ENCODE measurements around the gene GNGT2.

The GNGT2 gene

DNA sequence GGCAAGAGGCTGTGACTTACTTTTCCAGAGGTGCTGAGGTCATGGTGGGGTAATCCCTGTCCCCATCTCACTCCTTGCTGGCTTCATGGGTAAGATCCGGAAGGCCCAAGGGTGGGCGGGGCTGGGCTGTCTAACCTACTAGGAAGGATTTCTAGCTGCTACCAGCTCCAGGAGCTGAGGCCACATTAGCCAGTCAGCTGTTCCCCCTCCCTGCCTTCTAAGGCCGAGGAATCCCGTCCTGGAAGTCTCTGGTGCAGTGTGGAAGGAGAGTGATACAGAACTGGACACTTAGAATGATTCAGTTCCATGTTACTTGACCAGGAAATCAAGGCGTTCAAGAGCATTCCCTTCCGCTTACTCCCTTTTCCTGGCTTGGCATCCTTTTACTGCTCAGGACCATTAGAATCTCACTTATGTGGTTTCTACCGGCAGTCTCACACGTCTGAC lies 8.9 kb downstream of the GNGT2 start:
- no peaks in the 10 kb centered on the region for H3K27me3 ChIP-seq (ENCODE audit: insufficient read depth, insufficient read length)
- no peak overlapping the region for H3K9ac ChIP-seq (ENCODE audit: insufficient read length, low read depth)
- no peak for DNase-seq (ENCODE audit: low read depth, low spot score)
- no peak overlapping the region for H3K4me3 ChIP-seq (ENCODE audit: insufficient read length, low read depth)
- no peak for TF ChIP-seq ZNF274 (IDR thresholded peaks at IDR 0.05; ENCODE audit: low read depth, low read length)
- TF ChIP-seq SUZ12 (IDR thresholded peaks at IDR 0.05; ENCODE audit: extremely low read depth, insufficient read depth, insufficient read length): no peak
- TF ChIP-seq YY1 (IDR thresholded peaks at IDR 0.05; ENCODE audit: insufficient read depth, insufficient read length): no peak
- no peaks in the 10 kb centered on the region for H3K9me3 ChIP-seq (ENCODE audit: insufficient read depth, low read length)
- no peaks in the 10 kb centered on the region for H3K36me3 ChIP-seq (ENCODE audit: insufficient read depth, insufficient read length, low read length)
- H3K4me1 ChIP-seq (ENCODE audit: insufficient read depth, insufficient read length): no peaks in the 10 kb centered on the region

DNA sequence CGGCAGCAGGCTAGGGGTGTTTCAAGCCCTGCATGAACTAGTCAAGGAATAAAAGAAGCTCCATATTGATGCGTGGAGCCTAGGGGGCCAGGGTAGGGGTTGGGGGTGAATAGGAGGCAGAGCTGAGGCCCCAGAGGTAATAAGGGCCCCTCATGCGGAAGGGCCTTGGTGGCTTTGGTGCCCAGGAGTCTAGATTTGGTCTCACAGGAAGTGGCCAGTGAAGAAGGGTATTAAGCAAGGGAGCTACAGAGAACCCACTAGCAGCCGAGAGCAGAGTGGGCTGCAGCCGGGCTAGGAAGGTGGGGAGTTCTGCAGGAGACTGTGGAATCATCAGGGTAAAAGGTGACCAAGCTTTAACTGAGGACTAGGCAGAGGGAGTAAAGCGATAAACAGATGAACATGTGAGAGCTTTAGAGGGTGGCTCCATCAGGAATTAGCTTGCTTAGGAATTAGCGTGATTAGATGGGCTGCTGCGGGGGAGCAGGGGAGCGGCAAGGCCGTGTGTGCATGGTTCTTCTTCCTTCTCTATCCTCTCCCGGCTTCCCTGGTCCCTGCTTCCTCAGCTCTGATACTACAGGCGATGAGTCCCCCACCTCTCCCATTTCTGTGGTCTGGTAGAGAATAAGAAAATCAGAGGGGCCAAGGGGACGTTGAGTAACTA lies 9.8 kb downstream of the GNGT2 start:
- Histone ChIP-seq H3K36me3 (ENCODE audit: insufficient read depth, insufficient read length, low read length) (no peaks in the 10 kb centered on the region), H3K9me3 (ENCODE audit: insufficient read depth, low read length) (no peaks in the 10 kb centered on the region), H3K27me3 (ENCODE audit: insufficient read depth, insufficient read length) (no peaks in the 10 kb centered on the region), H3K4me1 (ENCODE audit: insufficient read depth, insufficient read length) (no peaks in the 10 kb centered on the region), H3K4me3 (ENCODE audit: insufficient read length, low read depth) (no peak overlapping the region), H3K9ac (ENCODE audit: insufficient read length, low read depth) (no peak overlapping the region)
- no peak for DNase-seq (ENCODE audit: low read depth, low spot score)
- TF ChIP-seq SUZ12 (IDR thresholded peaks at IDR 0.05; ENCODE audit: extremely low read depth, insufficient read depth, insufficient read length) (no peak), ZNF274 (IDR thresholded peaks at IDR 0.05; ENCODE audit: low read depth, low read length) (no peak), YY1 (IDR thresholded peaks at IDR 0.05; ENCODE audit: insufficient read depth, insufficient read length) (no peak)

DNA sequence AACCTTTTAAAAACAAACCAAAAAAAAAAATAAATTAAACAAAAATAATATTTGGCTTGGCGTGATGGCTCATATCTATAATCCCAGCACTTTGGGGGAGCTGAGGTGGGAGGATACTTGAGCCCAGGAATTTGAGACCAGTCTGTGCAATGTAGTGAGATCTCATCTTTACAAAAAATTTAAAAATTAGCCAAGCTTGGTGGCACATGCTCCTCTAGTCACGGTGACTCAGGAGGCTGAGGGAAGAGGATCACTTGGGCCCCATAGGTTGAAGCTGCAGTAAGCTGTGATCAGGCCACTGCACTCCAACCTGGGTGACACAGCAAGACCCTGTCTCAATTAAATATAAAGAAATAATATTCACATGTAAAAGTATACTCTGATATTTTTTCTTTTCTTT lies 12.2 kb downstream of the GNGT2 start:
- no peak for TF ChIP-seq ZNF274 (IDR thresholded peaks at IDR 0.05; ENCODE audit: low read depth, low read length)
- no peak for TF ChIP-seq YY1 (IDR thresholded peaks at IDR 0.05; ENCODE audit: insufficient read depth, insufficient read length)
- no peak for TF ChIP-seq SUZ12 (IDR thresholded peaks at IDR 0.05; ENCODE audit: extremely low read depth, insufficient read depth, insufficient read length)
- Histone ChIP-seq H3K4me3 (ENCODE audit: insufficient read length, low read depth) (no peak overlapping the region), H3K36me3 (ENCODE audit: insufficient read depth, insufficient read length, low read length) (no peaks in the 10 kb centered on the region), H3K4me1 (ENCODE audit: insufficient read depth, insufficient read length) (no peaks in the 10 kb centered on the region), H3K9me3 (ENCODE audit: insufficient read depth, low read length) (no peaks in the 10 kb centered on the region), H3K27me3 (ENCODE audit: insufficient read depth, insufficient read length) (no peaks in the 10 kb centered on the region), H3K9ac (ENCODE audit: insufficient read length, low read depth) (no peak overlapping the region)
- DNase-seq (ENCODE audit: low read depth, low spot score): no peak

DNA sequence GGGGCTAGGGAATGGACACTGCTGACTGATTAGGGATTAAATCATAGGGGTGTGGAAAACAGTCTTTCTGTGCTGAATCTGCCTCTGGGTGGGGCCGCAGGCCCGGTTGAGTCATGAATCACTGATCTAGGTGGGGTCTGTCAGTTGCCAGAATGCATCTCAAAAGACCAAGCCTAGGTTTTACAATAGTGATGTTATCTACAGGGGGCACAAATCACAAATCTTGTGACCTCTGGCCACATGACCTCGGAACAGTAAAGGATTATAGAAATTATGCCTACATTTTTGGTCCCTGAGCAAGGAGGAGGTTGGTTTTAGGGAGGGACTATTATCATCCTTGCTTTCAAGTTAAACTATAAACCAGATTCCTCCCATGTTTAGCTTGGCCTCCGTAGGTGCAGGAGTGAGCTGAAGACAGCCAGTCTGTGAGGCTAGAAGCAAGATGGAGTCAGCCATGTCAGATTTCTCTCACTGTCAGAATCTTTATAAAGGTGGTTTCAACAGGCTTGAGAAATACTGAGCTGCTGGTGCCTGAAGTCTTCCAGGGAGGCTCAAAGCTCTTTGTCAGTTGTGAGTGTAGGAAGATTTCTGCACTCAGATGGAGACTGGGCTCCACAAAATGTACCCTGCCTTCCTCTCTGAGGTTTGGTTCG lies 12.9 kb downstream of the GNGT2 start:
- no peaks in the 10 kb centered on the region for H3K36me3 ChIP-seq (ENCODE audit: insufficient read depth, insufficient read length, low read length)
- no peak overlapping the region for H3K9ac ChIP-seq (ENCODE audit: insufficient read length, low read depth)
- TF ChIP-seq SUZ12 (IDR thresholded peaks at IDR 0.05; ENCODE audit: extremely low read depth, insufficient read depth, insufficient read length) (no peak), ZNF274 (IDR thresholded peaks at IDR 0.05; ENCODE audit: low read depth, low read length) (no peak), YY1 (IDR thresholded peaks at IDR 0.05; ENCODE audit: insufficient read depth, insufficient read length) (no peak)
- DNase-seq (ENCODE audit: low read depth, low spot score): no peak
- H3K9me3 ChIP-seq (ENCODE audit: insufficient read depth, low read length): no peaks in the 10 kb centered on the region
- H3K4me1 ChIP-seq (ENCODE audit: insufficient read depth, insufficient read length): no peaks in the 10 kb centered on the region
- H3K27me3 ChIP-seq (ENCODE audit: insufficient read depth, insufficient read length): no peaks in the 10 kb centered on the region
- no peak overlapping the region for H3K4me3 ChIP-seq (ENCODE audit: insufficient read length, low read depth)

DNA sequence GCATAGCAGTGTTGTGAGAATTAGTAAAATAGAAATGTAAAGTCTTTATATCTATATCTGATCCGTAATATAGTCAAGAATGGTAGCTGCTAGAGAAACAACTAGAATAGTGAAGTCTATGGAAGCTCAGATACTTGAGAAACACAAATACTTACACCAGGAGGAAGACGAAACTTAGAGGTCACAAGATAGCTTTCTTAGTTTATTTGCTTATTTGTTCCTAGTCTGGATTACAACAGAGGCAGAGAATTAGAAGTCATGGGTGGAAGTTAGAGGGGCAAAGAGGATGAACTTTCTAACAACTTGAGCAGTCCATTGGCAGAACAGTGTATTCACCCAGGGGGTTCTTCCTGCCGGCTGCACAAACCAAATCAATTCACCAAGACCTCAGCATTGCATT lies 13.9 kb downstream of the GNGT2 start:
- DNase-seq (ENCODE audit: low read depth, low spot score): no peak
- no peak overlapping the region for H3K9ac ChIP-seq (ENCODE audit: insufficient read length, low read depth)
- no peaks in the 10 kb centered on the region for H3K27me3 ChIP-seq (ENCODE audit: insufficient read depth, insufficient read length)
- H3K4me1 ChIP-seq (ENCODE audit: insufficient read depth, insufficient read length): no peaks in the 10 kb centered on the region
- no peak overlapping the region for H3K4me3 ChIP-seq (ENCODE audit: insufficient read length, low read depth)
- no peaks in the 10 kb centered on the region for H3K9me3 ChIP-seq (ENCODE audit: insufficient read depth, low read length)
- H3K36me3 ChIP-seq (ENCODE audit: insufficient read depth, insufficient read length, low read length): no peaks in the 10 kb centered on the region
- TF ChIP-seq SUZ12 (IDR thresholded peaks at IDR 0.05; ENCODE audit: extremely low read depth, insufficient read depth, insufficient read length) (no peak), ZNF274 (IDR thresholded peaks at IDR 0.05; ENCODE audit: low read depth, low read length) (no peak), YY1 (IDR thresholded peaks at IDR 0.05; ENCODE audit: insufficient read depth, insufficient read length) (no peak)

DNA sequence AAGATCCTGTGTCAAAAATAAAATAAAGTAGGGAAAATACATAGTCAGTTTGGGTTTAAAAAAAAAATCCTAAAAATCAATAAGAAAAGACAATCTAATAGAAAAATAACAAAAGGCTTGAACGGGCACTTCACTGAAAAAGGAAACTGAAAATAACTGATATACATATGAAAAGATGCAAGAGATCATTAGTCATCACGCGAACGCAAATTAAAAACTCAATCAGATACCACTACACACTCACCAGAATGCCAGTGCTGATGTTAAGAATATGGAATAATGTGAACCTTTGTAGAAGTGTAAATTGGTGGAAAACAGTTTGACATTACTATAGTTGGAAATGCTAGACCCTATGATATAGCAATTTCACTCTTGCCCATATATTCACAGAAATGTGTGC lies 14.6 kb downstream of the GNGT2 start:
- Histone ChIP-seq H3K9me3 (ENCODE audit: insufficient read depth, low read length) (no peaks in the 10 kb centered on the region), H3K4me3 (ENCODE audit: insufficient read length, low read depth) (no peak overlapping the region), H3K36me3 (ENCODE audit: insufficient read depth, insufficient read length, low read length) (no peaks in the 10 kb centered on the region), H3K27me3 (ENCODE audit: insufficient read depth, insufficient read length) (no peaks in the 10 kb centered on the region), H3K9ac (ENCODE audit: insufficient read length, low read depth) (no peak overlapping the region), H3K4me1 (ENCODE audit: insufficient read depth, insufficient read length) (no peaks in the 10 kb centered on the region)
- no peak for DNase-seq (ENCODE audit: low read depth, low spot score)
- no peak for TF ChIP-seq ZNF274 (IDR thresholded peaks at IDR 0.05; ENCODE audit: low read depth, low read length)
- TF ChIP-seq SUZ12 (IDR thresholded peaks at IDR 0.05; ENCODE audit: extremely low read depth, insufficient read depth, insufficient read length): no peak
- no peak for TF ChIP-seq YY1 (IDR thresholded peaks at IDR 0.05; ENCODE audit: insufficient read depth, insufficient read length)

DNA sequence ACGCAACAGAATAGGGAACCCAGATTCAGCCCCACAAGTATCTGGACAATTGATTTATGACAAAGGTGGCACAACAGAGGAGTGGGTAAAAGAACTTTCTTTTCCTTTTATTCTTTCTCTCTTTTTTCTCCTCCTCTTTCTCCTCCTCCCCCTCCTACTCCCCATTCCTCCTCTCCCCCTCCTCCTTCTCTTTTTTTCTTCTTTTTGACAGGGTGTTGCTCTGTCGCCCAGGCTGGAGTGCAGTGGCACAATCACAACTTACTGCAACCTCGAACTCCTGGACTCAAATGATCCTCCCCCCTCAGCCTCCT lies 16.1 kb downstream of the GNGT2 start:
- Histone ChIP-seq H3K36me3 (ENCODE audit: insufficient read depth, insufficient read length, low read length) (no peaks in the 10 kb centered on the region), H3K9ac (ENCODE audit: insufficient read length, low read depth) (no peak overlapping the region), H3K4me3 (ENCODE audit: insufficient read length, low read depth) (no peak overlapping the region), H3K27me3 (ENCODE audit: insufficient read depth, insufficient read length) (no peaks in the 10 kb centered on the region), H3K4me1 (ENCODE audit: insufficient read depth, insufficient read length) (no peaks in the 10 kb centered on the region), H3K9me3 (ENCODE audit: insufficient read depth, low read length) (no peaks in the 10 kb centered on the region)
- TF ChIP-seq YY1 (IDR thresholded peaks at IDR 0.05; ENCODE audit: insufficient read depth, insufficient read length) (no peak), ZNF274 (IDR thresholded peaks at IDR 0.05; ENCODE audit: low read depth, low read length) (no peak), SUZ12 (IDR thresholded peaks at IDR 0.05; ENCODE audit: extremely low read depth, insufficient read depth, insufficient read length) (no peak)
- no peak for DNase-seq (ENCODE audit: low read depth, low spot score)

Measured in NT2/D1 (cell line).